HG03060 (cell line): ENCODE results near the gene AGPAT4.

Source experiments
- ATAC-seq: cut with Tn5 transposase; IDR thresholded peaks from one replicate; pipeline ENCODE4 v1.9.1; 2021; ENCODE audit warnings: low read depth, moderate number of reproducible peaks; ENCODE audit not compliant: unreplicated experiment

The AGPAT4 gene

GRCh38 chr6:161171207-161171606 lies 102.7 kb downstream of the AGPAT4 start:
- no peak for ATAC-seq

DNA sequence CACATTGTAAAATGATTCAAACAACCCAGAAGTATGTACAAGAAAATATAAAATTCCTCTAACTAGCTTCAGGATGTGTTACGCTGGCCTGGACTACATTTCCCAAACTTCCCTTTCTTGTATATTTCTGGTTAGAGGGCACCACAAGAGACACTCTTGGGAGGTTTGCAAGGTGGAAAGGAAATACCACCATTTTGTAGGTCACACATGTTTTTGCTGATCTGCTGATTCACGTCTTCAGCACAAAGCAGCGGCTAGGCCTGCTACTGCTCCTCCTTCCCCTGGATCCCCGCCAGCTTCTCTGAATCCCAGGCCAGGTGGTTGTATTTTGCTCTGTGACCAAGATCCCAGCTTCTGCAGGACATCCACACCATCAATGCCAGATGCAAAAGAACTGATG lies 104.2 kb downstream of the AGPAT4 start:
- no peak for ATAC-seq

DNA sequence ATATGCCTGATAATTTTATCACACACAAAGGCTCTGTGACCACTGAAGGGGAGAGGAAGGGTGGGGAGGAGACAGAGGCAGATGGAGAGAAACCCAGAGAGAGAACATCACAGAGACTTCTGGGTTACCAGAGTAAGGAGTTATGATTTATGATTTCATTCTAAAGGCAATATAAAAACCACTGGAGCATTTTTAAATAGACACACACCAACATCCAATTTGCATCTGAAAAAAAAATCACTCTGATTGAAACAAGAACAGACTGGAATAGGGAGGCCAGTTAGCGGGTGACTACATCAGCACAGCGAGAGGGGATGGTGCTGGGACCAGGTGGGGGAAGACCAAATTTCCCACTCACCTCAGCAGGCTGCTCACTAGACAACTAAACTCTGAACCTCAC lies 104.8 kb downstream of the AGPAT4 start:
- ATAC-seq, result no peak

DNA sequence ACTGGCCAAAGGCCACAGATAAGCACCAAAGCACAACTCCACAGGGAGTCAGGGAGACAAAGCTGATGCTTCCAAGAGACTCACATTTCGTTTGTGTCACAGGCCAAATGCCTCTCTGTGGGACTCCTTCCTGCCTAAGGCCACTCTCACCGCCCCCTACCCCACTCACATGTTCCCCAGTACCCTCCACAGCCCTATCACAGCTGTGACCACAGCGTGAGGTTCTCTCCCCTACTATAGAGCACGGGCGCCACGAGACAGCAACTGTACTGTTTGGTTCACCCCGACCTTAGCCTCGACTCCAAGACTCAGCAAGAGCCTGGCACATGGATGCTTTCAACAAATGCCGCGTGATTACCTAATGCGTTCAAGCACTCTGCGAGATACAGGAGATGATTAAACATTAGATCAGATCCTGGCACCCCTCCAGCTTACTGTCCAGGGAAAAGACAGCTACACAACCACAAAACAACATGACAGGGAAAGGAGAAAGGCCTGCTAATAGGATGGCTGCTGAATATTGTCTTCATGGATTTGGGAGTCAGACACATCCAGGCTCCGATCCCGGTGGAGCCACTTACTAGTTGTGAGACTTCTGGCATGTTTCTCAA lies 105.5 kb downstream of the AGPAT4 start:
- ATAC-seq, result no peak

GRCh38 chr6:161166677-161167076 lies 107.2 kb downstream of the AGPAT4 start:
- no peak for ATAC-seq

GRCh38 chr6:161166176-161166575 lies 107.7 kb downstream of the AGPAT4 start:
- ATAC-seq, result no peak

- ATAC-seq, result no peak
Measured at GRCh38 chr6:161164182-161164625, 109.7 kb downstream of the AGPAT4 start.

- ATAC-seq, result no peak
Measured at GRCh38 chr6:161163466-161164181, 110.2 kb downstream of the AGPAT4 start.

- no peak for ATAC-seq
Measured at GRCh38 chr6:161162722-161163121, 111.1 kb downstream of the AGPAT4 start.

DNA sequence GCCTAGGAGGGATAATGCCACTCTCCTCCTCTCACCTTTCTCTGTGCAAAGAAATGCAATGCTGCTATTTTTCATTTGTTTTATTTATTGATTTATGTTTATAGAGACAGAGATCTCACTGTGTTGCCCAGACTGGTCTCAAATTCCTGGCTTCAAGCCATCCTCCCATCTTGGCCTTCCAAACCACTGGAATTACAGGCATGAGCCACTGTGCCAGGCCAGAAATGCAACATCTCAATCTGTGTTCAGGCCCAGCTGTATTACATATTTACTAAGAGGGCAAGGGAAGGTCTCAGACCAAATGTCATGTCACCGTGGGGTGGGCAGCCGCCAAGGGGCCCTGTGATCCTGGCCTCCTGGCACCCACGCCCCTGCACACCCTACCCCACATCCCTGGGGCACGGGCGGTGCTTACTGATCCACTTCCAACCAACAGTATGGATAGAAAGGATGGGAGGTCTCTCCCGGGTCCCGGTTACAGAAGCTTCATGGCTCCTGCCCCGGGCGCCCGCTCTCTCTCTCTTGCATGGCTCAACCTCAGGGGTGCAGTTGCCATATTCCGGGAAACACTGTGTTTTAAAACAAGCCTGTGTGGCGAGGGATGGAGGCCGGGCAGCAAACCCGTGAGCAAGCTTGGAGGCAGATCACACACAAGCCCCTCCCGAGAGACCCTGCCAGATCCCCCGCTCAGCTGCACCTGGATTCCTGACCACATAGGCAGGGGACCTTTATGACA lies 111.8 kb downstream of the AGPAT4 start:
- no peak for ATAC-seq

DNA sequence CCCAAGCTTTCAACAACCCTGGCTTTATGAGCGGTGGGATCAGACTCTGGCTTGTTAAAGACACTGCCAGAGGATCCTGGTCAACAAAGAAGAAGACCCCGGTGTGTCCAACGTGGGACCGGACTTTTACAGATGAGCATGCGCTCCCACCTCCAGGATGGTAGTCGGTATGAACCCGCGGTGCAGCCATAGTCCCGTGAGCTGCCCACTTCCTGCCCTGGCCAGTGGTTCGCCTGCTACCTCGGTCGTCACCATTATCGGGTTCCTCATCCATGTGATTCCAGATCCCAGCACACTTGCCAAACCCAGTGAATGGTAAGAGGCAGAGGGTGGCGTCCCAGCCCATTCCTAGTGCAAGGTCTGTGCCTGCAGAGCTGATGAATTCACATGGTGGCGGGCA lies 112.7 kb downstream of the AGPAT4 start:
- no peak for ATAC-seq

DNA sequence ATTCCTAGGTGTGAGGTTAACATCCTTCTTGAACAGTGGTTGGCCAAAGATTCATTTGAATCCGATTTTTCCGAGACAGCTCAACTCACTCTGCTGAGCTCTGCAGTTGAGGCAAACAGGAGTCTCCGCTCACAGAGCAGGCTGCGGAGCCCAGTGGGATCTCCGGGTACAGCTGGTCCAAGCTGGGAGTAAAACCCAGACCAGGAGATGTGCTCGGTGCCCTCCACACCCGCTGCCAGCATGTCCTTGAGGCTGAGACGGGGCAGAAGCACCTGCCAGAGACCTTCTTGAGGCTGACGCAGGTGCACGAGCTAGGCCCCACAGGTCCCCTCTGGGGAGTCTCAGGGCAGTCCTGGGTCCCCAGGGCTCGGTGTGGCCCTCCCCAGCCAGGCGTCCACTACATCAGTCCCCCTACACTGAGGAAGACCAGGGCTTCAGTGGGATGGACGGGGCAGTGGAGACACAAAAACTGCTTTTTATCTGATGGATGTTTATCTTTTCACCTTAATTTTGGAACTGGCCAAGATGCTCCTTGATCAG lies 119.0 kb downstream of the AGPAT4 start:
- ATAC-seq, result no peak

GRCh38 chr6:161153725-161154124 lies 120.1 kb downstream of the AGPAT4 start:
- no peak for ATAC-seq

DNA sequence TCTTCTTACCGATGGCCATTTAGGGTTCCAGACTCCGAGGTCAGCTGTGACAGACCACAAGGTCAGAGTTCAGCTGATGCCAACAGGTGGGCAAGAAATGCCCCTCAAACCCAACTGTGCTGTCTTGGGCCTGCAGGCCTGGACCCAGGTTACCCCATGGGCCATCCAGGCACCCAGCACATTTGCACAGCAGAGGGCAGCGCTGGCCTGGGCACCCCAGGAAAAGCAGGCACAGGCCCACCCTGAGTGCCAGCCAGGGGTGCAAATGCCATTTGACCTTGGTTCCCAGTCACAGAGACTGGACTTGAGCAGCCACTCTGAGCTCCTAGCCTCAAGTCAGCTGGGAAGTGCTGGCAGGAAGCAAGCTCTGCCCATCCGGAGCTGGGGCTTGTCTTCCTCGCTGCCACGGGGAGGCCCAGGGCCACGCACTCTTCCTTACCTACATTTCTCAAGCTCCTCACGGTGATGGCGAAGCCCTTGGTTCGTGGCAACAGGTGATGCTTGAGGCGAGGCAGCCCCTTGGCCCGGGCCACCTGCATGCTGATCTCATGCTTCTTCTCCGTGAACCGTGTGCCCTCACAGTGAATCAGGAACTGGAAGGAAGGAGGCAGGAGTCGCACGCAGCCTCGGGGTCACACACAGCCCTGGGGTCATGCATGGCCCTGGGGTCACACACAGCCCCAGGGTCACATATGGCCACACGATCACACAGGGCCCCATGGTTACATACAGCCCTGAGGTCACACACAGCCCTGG lies 120.8 kb downstream of the AGPAT4 start:
- ATAC-seq, result no peak

GRCh38 chr6:161152527-161152862 lies 121.4 kb downstream of the AGPAT4 start:
- no peak for ATAC-seq

DNA sequence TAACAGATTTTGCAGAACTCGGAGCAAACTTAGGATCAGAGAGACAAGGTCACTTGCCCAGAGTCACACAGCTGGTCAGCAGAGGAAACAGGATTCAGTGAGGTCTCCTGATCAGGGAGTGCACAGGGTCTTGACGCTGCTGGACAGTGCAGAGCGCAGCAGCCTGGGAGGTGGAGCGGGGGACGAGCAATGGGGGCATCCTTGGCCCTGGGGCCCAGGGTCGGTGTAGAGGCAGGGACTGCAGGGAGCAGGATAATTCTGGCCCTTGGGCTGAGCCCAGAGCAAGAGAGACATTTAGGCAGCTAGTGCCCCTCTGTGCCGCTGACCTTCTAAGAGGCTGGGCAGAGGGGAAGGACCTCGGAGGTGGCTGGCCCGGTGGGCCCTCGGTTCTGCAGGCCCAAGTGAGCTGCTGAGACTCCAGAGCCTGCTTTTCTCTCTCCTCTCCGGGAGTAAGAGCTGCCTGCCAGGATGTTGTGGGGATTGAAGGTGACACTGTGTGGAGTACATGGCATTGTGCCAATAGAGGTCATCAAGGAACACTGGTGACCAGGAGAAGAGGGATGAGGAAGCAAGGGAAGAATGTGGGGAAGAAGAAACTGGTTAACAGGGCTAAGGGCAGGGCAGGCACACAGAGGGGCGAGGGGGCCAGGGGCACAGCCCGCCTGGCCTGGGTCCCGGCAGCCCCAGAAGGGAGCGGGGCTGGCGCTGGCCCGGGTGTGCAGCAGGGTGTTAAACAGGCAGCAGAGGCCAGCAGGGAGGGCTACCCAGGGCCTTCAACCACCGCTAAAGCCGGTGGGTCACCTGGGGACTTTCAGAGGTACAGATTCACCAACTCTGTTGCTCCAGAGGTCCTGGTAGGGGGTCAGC lies 122.0 kb downstream of the AGPAT4 start:
- ATAC-seq, result no peak

DNA sequence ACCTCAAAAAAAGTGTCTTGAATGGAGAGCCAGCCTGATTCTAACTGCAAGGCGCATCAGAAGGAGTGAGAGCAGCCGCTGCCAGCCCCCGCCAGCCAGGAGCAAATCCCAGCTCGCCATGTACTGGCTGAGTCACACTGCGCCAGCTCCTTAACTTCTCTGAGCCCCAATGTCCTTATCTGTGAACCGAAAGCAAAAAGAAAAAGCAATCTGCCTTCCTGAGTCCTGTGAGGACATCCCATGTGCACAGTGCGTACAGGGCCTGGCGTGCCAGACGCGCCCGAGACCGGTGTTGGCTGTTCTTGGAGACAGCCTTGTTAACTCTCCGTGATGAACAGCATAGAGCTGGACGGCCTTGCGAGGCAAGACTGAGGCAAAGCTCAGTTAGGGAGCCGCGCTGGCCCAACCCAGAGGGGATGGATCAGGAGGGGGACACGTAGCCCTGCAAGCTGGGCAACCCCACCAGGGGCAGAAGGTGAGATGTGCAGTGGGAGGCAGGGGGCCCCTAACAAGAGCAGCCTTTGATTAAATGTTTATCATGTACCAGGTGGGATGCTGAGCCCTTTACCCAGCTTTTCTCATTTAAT lies 122.7 kb downstream of the AGPAT4 start:
- ATAC-seq, result no peak

DNA sequence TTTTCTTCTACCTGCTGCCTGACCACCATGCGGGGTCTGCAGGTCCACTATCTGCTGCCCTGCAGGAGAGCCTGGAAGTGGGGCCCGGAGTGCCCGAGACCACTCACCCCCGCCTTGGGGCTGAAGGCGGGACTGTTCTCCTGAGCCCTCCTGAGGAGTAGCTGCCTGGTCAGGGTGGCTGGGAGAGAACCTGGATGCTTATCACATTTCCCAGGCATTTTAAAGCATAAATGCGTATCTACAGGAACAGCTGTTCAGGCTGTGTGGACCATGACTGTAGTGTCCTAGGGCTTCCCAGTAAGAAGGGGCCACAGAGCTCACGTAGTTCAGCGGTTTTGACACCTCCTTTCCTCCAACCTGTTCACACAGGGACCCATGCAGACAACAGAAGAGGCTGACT lies 123.3 kb downstream of the AGPAT4 start:
- ATAC-seq, result no peak

DNA sequence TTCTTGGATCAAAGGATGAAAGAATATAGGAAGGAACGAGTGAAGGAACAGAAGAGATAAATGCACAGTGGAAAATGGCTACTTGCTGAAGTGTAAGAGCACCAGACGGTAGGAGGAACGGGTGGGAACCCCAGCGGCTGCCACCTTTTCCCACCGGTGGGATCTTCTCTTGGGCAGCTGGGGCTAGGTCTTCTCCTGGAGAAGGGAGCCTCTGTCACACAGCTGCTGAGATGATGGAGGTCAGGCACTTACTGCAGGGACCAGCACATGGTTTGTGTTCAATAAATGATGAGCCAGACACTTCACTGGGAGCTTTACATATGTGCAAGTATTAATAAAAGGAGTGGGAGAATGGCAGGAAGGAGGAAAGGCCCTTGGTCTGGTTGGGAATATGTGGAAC lies 123.7 kb downstream of the AGPAT4 start:
- no peak for ATAC-seq
